Skeletal muscle satellite cell (primary cell): ENCODE measurements around the gene SAMHD1.
"Not testable (repeated sequence)": the region's sequence is repeated elsewhere in the genome, so short reads cannot be mapped to it uniquely, and the experiment has no call there.

ENCODE experiments used
- H3K27me3 ChIP-seq: 2 replicates; pipeline ENCODE4 v1.7.0; 2013; ENCODE audit warnings: low read length; ENCODE audit not compliant: control insufficient read depth, insufficient read depth
- H3K36me3 ChIP-seq: 2 replicates; pipeline ENCODE4 v1.7.0; 2013; ENCODE audit warnings: mild to moderate bottlenecking, control low read depth, low read length; ENCODE audit not compliant: insufficient read depth
- H3K4me1 ChIP-seq: 2 replicates; pipeline ENCODE4 v1.7.0; 2013; ENCODE audit warnings: low read length; ENCODE audit not compliant: control insufficient read depth, insufficient read depth
- H3K4me2 ChIP-seq: 2 replicates; pipeline ENCODE4 v1.7.0; 2013; ENCODE audit warnings: mild to moderate bottlenecking, low read length
- H3K4me3 ChIP-seq: 2 replicates; pipeline ENCODE4 v1.7.0; 2013; ENCODE audit warnings: low read length
- H3K9ac ChIP-seq: 2 replicates; pipeline ENCODE4 v1.7.0; 2013; ENCODE audit warnings: mild to moderate bottlenecking, low read depth, low read length, moderate library complexity
- H3K9me3 ChIP-seq: replicated peaks from 2 replicates; pipeline ENCODE4 v1.7.0; 2013; ENCODE audit warnings: mild to moderate bottlenecking, control low read depth, low read length

SAMHD1 gene

DNA sequence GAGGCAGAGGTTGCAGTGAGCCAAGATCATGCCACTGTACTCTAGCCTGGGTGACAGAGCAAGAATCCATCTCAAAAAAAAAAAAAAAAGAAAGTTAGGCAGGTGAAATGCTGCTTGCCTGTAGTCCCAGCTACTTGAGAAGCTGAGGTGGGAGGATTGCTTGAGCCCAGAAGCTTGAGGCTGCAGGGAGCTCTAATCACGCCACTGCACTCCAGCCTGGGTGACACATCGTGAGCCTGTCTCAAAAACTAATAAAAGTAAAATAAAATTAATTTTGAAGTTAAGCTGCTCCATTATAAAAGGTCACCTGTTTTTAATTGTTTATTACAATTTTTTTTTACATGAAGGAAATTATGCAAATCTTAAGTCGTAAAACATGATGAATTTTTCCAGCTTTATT, 23.2 kb upstream of the SAMHD1 start:
- H3K4me3 ChIP-seq: no peak overlapping the region
- H3K4me1 ChIP-seq: no peaks in the 10 kb centered on the region
- H3K27me3 ChIP-seq: no peaks in the 10 kb centered on the region
- H3K4me2 ChIP-seq: no peak overlapping the region
- H3K9me3 ChIP-seq: no peaks in the 10 kb centered on the region
- no peak overlapping the region for H3K9ac ChIP-seq
- no peaks in the 10 kb centered on the region for H3K36me3 ChIP-seq

DNA sequence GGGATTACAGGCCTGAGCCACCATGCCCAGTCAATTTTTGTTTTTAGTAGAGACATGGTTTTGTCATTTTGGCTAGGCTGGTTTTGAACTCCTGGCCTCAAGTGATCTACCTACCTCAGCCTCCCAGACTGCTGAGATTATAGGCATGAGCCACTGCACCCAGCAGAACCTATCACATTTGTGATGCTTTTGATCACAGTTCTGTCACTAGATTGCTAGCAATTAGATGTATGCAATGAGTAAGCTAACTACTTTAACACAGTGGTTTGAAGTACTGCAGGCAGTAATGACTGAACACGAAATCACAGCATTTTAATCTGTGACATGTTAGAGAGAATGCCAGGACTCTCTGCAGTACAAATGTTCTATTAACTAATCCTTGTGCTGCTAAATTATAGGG, 19.6 kb upstream of the SAMHD1 start:
- H3K9ac ChIP-seq: no peak overlapping the region
- no peak overlapping the region for H3K4me3 ChIP-seq
- H3K9me3 ChIP-seq: no peaks in the 10 kb centered on the region
- no peaks in the 10 kb centered on the region for H3K36me3 ChIP-seq
- no peaks in the 10 kb centered on the region for H3K27me3 ChIP-seq
- no peak overlapping the region for H3K4me2 ChIP-seq
- H3K4me1 ChIP-seq: no peaks in the 10 kb centered on the region

DNA sequence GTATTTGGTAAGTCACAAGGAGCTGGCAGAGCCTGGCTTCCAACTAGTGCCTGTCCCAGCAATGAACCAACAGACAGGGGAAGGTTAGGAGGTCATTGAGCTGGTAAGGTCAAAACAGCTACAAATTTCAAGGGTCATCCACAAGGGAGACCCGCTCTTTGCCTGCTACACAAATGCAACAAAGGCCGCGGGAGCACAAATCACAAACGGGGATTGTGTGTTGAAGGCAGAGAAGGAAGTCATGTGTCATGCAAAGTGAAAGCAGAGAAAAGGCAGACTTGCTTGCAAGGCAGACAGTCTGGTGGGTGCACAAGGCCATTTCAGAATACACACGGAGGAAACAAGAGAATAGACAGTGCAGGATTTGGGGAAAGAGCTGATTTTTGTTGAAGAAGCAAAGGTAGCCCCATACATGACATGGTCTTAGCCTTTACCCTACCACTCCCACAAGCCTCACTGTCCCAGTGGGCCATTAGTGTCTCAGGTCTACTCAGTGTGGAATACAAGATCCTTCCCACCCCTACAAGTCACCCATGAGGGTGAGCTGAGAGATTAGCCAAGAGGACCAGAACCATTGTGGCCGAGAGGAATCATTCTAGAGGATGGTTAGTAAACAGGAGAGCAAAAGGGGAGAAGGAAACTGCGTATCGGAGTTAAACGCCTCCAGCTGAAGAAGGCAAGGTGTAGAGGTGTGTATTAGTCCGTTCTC, 18.1 kb upstream of the SAMHD1 start:
- Histone ChIP-seq H3K4me3 (no peak overlapping the region), H3K4me2 (no peak overlapping the region), H3K36me3 (no peaks in the 10 kb centered on the region), H3K4me1 (no peaks in the 10 kb centered on the region), H3K27me3 (no peaks in the 10 kb centered on the region), H3K9me3 (no peaks in the 10 kb centered on the region), H3K9ac (no peak overlapping the region)

DNA sequence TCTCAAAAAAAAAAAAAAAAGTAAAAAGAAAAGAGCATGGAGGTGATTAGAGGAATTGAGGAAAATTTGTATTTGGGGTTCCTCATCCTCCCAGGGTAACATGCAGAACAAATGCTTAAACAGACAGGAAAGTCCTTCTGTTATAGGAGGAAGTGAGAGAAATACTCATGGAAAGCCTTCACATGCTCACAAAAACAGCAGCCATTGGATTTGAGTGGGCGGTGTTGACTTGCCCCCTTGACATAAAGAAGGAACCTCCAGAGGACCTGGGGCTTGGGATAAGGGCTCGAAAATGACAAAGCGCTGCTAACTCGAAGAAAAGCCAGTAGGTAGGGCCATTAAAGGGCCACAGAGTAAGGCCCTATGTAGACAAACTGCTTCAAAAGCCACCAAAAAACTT, 17.5 kb upstream of the SAMHD1 start:
- Histone ChIP-seq H3K36me3 (no peaks in the 10 kb centered on the region), H3K4me2 (no peak overlapping the region), H3K4me3 (no peak overlapping the region), H3K4me1 (no peaks in the 10 kb centered on the region), H3K27me3 (no peaks in the 10 kb centered on the region), H3K9ac (no peak overlapping the region), H3K9me3 (no peaks in the 10 kb centered on the region)

DNA sequence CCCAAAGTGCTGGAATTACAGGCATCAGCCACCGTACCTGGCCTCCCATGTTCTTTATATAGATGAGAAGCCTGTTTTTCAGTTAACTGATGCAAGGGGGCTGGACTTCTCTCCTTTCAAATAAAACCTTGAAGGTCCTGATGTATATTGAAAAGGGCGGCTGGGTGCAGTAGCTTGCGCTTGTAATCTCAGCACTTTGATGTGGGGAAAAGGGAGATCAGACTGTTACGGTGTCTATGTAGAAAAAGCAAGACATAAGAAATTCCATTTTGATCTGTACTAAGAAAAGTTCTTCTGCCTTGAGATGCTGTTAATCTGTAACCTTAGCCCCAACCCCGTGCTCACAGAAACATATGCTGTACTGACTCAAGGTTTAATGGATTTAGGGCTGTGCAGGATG, 16.1 kb upstream of the SAMHD1 start:
- no peak overlapping the region for H3K9ac ChIP-seq
- no peaks in the 10 kb centered on the region for H3K36me3 ChIP-seq
- H3K4me2 ChIP-seq: no peak overlapping the region
- no peaks in the 10 kb centered on the region for H3K27me3 ChIP-seq
- H3K9me3 ChIP-seq: no peaks in the 10 kb centered on the region
- no peak overlapping the region for H3K4me3 ChIP-seq
- H3K4me1 ChIP-seq: no peaks in the 10 kb centered on the region

DNA sequence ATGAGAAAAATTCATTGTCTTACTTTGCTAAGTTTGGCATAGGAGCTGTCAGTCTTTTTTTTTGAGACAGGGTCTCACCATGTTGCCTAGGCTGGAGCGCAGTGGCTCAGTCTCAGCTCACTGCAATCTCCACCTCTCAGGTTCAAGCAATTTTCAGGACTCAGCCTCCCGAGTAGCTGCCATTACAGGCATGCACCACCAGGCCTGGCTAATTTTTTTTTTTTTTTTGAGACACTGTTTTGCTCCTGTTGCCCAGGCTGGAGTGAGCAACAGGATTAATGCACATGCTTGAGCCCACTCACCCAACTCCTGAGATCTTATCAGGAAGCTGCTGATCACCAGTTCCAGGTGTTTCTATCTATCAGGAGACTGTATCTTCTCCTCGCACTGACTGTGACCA, 15.5 kb upstream of the SAMHD1 start:
- not testable (repeated sequence) for H3K4me3 ChIP-seq, H3K4me1 ChIP-seq, H3K9ac ChIP-seq, H3K27me3 ChIP-seq, H3K36me3 ChIP-seq, H3K9me3 ChIP-seq, H3K4me2 ChIP-seq

DNA sequence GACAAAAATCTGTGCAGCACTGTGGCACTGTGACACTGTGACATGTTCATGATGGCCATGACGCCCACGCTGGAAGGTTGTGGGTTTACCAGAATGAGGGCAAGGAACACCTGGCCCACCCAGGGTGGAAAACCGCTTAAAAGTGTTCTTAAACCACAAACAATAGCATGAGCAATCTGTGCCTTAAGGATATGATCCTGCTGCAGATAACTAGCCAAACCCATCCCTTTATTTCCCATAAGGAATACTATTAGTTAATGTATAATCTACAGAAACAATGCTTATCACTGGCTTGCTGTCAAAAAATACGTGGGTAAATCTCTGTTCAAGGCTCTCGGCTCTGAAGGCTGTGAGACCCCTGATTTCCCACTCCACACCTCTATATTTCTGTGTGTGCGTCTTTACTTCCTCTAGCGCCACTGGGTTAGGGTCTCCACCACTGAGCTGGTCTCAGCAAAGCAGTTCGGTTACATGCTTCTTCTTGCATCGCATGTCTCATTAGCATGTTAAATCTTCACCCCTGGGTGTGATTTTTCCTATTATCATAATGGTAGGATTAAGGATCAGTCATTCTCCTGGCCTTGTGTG, 10.9 kb upstream of the SAMHD1 start:
- H3K36me3 ChIP-seq, H3K9ac ChIP-seq, H3K9me3 ChIP-seq, H3K4me2 ChIP-seq, H3K4me1 ChIP-seq, H3K4me3 ChIP-seq, H3K27me3 ChIP-seq: not testable (repeated sequence)

DNA sequence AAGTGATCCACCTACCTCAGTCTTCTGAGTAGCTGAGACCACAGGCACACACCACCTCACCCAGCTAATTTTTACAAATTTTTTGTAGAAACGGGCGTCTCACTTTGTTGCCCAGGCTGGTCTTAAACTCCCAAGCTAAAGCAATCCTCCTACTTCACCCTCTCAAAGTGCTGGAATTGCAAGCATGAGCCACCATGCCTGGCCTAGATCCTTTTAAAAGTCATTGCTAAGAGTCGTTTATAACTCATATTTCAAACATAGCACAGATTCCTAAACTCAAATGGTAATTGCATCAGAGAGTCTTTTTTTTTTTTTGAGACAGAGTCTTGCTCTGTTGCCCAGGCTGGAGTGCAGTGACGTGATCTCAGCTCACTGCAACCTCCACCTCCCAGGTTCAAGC, 7.7 kb upstream of the SAMHD1 start:
- H3K27me3 ChIP-seq: no peaks in the 10 kb centered on the region
- H3K9me3 ChIP-seq: no peaks in the 10 kb centered on the region
- H3K4me1 ChIP-seq: no peaks in the 10 kb centered on the region
- H3K36me3 ChIP-seq: no peaks in the 10 kb centered on the region
- no peak overlapping the region for H3K9ac ChIP-seq
- no peak overlapping the region for H3K4me3 ChIP-seq
- H3K4me2 ChIP-seq: no peak overlapping the region

DNA sequence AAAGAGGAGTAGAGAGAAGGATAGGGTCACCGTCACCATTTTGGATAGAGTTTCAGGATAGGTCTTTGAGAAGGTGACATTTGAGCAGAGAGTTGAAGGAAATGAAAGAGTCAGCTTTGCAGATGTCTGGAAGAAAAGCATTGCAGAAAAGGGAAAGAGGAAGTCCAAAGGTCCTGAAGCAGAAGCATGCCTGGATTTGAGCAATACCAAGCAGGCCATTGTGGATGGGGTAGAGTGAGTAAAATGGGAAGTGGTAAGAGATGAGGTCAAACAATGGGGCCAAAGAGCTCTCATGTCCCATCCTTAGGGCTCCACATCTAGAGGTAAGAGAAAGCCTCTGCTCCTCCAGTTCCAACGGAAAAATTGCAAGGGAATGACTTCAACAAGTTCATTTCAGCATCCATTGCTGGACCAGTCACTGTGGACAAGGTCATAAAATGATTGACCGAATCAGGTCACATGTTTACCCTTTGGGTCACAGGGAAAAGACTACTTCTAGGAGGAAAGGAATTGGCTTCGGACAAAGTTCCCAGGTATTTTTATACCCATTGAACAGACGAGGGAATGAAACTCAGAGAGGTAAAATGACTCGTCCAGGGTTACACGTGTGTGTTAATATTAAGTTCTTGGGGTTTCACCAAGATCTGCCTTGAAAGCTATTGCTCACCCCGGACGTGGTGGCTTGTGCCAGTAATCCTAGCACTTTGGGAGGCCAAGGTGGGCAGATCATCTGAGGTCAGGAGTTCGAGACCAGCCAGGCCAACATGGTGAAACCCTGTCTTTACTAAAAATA, 6.6 kb upstream of the SAMHD1 start:
- Histone ChIP-seq H3K9me3 (no peaks in the 10 kb centered on the region), H3K27me3 (no peaks in the 10 kb centered on the region), H3K4me2 (no peak overlapping the region), H3K4me3 (no peak overlapping the region), H3K36me3 (no peaks in the 10 kb centered on the region), H3K9ac (no peak overlapping the region), H3K4me1 (no peaks in the 10 kb centered on the region)

DNA sequence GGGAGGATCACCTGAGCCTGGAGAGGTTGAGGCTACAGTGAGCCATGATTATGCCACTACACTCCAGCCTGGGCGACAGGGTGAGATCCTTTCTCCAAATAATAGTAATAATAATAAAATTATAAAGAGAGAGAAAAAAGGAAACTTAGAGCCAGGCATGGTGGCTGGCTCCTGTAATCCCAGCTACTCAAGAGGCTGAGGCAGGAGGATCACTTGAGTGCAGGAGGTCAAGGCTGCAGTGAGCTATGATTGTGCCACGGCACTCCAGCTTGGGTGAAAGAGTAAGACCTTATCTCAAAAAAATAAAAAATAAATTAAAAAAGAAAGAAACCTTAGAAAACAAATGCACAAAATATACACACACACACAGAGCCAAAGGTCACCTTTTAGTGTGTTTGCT, 5.2 kb upstream of the SAMHD1 start:
- H3K36me3 ChIP-seq: no peaks in the 10 kb centered on the region
- H3K9me3 ChIP-seq: no peaks in the 10 kb centered on the region
- no peak overlapping the region for H3K4me3 ChIP-seq
- H3K27me3 ChIP-seq: no peaks in the 10 kb centered on the region
- H3K4me1 ChIP-seq: peaks cover 5% of the 10 kb centered on the region
- H3K9ac ChIP-seq: no peak overlapping the region
- H3K4me2 ChIP-seq: no peak overlapping the region

DNA sequence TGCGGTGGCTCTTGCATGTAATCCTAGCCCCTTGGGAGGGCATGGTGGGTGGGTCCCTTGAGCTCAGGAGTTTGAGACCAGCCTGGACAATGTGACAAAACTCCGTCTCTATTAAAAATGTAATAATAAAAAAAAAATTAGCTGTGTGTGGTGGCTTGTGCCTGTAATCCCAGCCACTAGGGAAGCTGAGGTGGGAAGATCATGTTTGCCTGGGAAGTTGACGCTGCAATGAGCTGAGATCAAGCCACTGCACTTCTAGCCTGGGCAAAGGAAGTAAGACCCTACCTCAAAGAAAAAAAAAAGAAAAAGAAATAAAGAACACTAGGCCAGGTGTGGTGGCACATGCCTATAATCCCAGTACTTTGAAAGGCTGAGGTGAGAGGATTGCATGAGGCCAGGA, 4.5 kb upstream of the SAMHD1 start:
- Histone ChIP-seq H3K4me1 (peaks cover 5% of the 10 kb centered on the region), H3K36me3 (no peaks in the 10 kb centered on the region), H3K27me3 (no peaks in the 10 kb centered on the region), H3K4me3 (no peak overlapping the region), H3K9ac (no peak overlapping the region), H3K9me3 (no peaks in the 10 kb centered on the region), H3K4me2 (no peak overlapping the region)
